ENCODE results near the gene PUM2. TPM values are rescaled to one million over a fixed set of nuclear protein-coding genes. Genes with fewer than 3 reads are reported as not detected.

The PUM2 gene
- total and polyA plus RNA-seq, 5 donors = 27.5 to 84.5 (median 79.8) TPM

DNA sequence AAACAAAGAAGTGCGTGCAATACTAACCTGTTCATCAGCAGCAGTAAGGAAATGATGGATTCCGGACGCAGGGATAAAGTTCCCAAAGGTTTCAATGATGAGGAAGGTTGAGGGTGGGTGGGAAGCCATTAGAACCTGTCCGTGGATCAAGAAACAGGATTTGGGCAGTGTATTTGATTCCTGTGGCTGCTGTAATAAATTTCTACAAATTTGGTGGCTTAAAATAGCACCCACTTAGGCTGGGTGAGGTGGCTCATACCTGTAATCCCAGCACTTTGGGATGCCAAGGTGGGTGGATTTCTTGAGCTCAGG lies 120.6 kb downstream of the PUM2 start:
- DNase-seq (no peak), ATAC-seq (no peak)
- no peak overlapping the region for H3K4me3 ChIP-seq (ENCODE audit: low read length)
- H3K27ac ChIP-seq (ENCODE audit: low read length) = no peak overlapping the region
- H3K27me3 ChIP-seq (ENCODE audit: control insufficient read depth, insufficient read depth) = no peaks in the 10 kb centered on the region
- WGBS = 91% methylated on average over 4 of the region's 4 CpGs
- no peaks in the 10 kb centered on the region for H3K9me3 ChIP-seq (ENCODE audit: control insufficient read depth, low read length)
- intact Hi-C loops (cut with DNase I) = no loop called here
- no peaks in the 10 kb centered on the region for H3K4me1 ChIP-seq (ENCODE audit: control insufficient read depth, insufficient read depth, low read length)

GRCh38 chr2:20229322-20230113 lies 121.1 kb downstream of the PUM2 start:
- intact Hi-C loops (cut with DNase I) = loop anchor here in 1 of 4 donors (10.0 kb wide), 1 partner anchor 95 kb away; no protein-coding TSS in a partner anchor
- Histone ChIP-seq H3K4me1 (ENCODE audit: control insufficient read depth, insufficient read depth, low read length) (no peaks in the 10 kb centered on the region), H3K27ac (ENCODE audit: low read length) (no peak overlapping the region), H3K4me3 (ENCODE audit: low read length) (no peak overlapping the region), H3K9me3 (ENCODE audit: control insufficient read depth, low read length) (no peaks in the 10 kb centered on the region), H3K27me3 (ENCODE audit: control insufficient read depth, insufficient read depth) (no peaks in the 10 kb centered on the region)
- WGBS = 80% methylated on average over 8 of the region's 8 CpGs
- ATAC-seq (no peak), DNase-seq (no peak)

GRCh38 chr2:20227894-20228505 lies 122.6 kb downstream of the PUM2 start:
- Histone ChIP-seq H3K4me3 (ENCODE audit: low read length) (no peak overlapping the region), H3K4me1 (ENCODE audit: control insufficient read depth, insufficient read depth, low read length) (no peaks in the 10 kb centered on the region), H3K27ac (ENCODE audit: low read length) (no peak overlapping the region), H3K27me3 (ENCODE audit: control insufficient read depth, insufficient read depth) (no peaks in the 10 kb centered on the region), H3K9me3 (ENCODE audit: control insufficient read depth, low read length) (no peaks in the 10 kb centered on the region)
- DNase-seq (no peak), ATAC-seq (no peak)
- WGBS = 90% methylated on average over 10 of the region's 10 CpGs
- intact Hi-C loops (cut with DNase I) = loop anchor here in 1 of 4 donors (10.0 kb wide), 1 partner anchor 93 kb away; no protein-coding TSS in a partner anchor

GRCh38 chr2:20226152-20226545 lies 124.5 kb downstream of the PUM2 start:
- Histone ChIP-seq H3K4me1 (ENCODE audit: control insufficient read depth, insufficient read depth, low read length) (no peaks in the 10 kb centered on the region), H3K9me3 (ENCODE audit: control insufficient read depth, low read length) (no peaks in the 10 kb centered on the region), H3K27me3 (ENCODE audit: control insufficient read depth, insufficient read depth) (no peaks in the 10 kb centered on the region), H3K27ac (ENCODE audit: low read length) (no peak overlapping the region), H3K4me3 (ENCODE audit: low read length) (no peak overlapping the region)
- ATAC-seq = no peak
- DNase-seq = no peak
- 88% methylated on average over 14 of the region's 14 CpGs for WGBS
- intact Hi-C loops (cut with DNase I) = loop anchor here in 1 of 4 donors (10.0 kb wide), 1 partner anchor 91 kb away; no protein-coding TSS in a partner anchor

GRCh38 chr2:20225294-20226151 lies 125.1 kb downstream of the PUM2 start:
- DNase-seq (peak in 1 of 3 donors; percentile 75), ATAC-seq (peak; percentile 73 to 81)
- H3K27ac ChIP-seq (ENCODE audit: low read length) = no peak overlapping the region

GRCh38 chr2:20224716-20225293 lies 125.8 kb downstream of the PUM2 start, which contains the start of gene SDC1:
TSS of gene SDC1 (minus strand) at chr2:20225130. CDS start at chr2:20224867, 263 bp downstream.
- Histone ChIP-seq H3K9me3 (ENCODE audit: control insufficient read depth, low read length) (no peaks in the 10 kb centered on the region), H3K27me3 (ENCODE audit: control insufficient read depth, insufficient read depth) (no peaks in the 10 kb centered on the region), H3K4me3 (ENCODE audit: low read length) (peak within 1 kb of the TSS; percentile 68), H3K27ac (ENCODE audit: low read length) (no peak within 1 kb of the TSS), H3K4me1 (ENCODE audit: control insufficient read depth, insufficient read depth, low read length) (no peaks in the 10 kb centered on the region)
- DNase-seq = peak; percentile 42 to 80 (median 75)
- under 1% methylated on average over 65 of the region's 65 CpGs for WGBS
- ATAC-seq = peak; percentile 52 to 67
- intact Hi-C loops (cut with DNase I) = loop anchor here in 1 of 4 donors (10.0 kb wide), 1 partner anchor 90 kb away; no protein-coding TSS in a partner anchor

More at GRCh38 chr2:20225294-20226151, 125.1 kb downstream of the PUM2 start:
- Histone ChIP-seq H3K4me3 (ENCODE audit: low read length) (peak overlapping the region; percentile 68), H3K9me3 (ENCODE audit: control insufficient read depth, low read length) (no peaks in the 10 kb centered on the region), H3K27me3 (ENCODE audit: control insufficient read depth, insufficient read depth) (no peaks in the 10 kb centered on the region), H3K4me1 (ENCODE audit: control insufficient read depth, insufficient read depth, low read length) (no peaks in the 10 kb centered on the region)
- intact Hi-C loops (cut with DNase I) = loop anchor here in 1 of 4 donors (10.0 kb wide), 1 partner anchor 91 kb away; no protein-coding TSS in a partner anchor
- WGBS = 10% methylated on average over 66 of the region's 66 CpGs

GRCh38 chr2:20224164-20224715 lies 126.4 kb downstream of the PUM2 start:
- peak; percentile 17 to 19 for ATAC-seq
- no peak for DNase-seq
- WGBS = under 1% methylated on average over 70 of the region's 70 CpGs
- no peak overlapping the region for H3K27ac ChIP-seq (ENCODE audit: low read length)
- H3K27me3 ChIP-seq (ENCODE audit: control insufficient read depth, insufficient read depth) = no peaks in the 10 kb centered on the region
- no peaks in the 10 kb centered on the region for H3K9me3 ChIP-seq (ENCODE audit: control insufficient read depth, low read length)
- no peaks in the 10 kb centered on the region for H3K4me1 ChIP-seq (ENCODE audit: control insufficient read depth, insufficient read depth, low read length)
- intact Hi-C loops (cut with DNase I) = loop anchor here in 1 of 4 donors (10.0 kb wide), 1 partner anchor 89 kb away; no protein-coding TSS in a partner anchor
- peak overlapping the region; percentile 68 for H3K4me3 ChIP-seq (ENCODE audit: low read length)

DNA sequence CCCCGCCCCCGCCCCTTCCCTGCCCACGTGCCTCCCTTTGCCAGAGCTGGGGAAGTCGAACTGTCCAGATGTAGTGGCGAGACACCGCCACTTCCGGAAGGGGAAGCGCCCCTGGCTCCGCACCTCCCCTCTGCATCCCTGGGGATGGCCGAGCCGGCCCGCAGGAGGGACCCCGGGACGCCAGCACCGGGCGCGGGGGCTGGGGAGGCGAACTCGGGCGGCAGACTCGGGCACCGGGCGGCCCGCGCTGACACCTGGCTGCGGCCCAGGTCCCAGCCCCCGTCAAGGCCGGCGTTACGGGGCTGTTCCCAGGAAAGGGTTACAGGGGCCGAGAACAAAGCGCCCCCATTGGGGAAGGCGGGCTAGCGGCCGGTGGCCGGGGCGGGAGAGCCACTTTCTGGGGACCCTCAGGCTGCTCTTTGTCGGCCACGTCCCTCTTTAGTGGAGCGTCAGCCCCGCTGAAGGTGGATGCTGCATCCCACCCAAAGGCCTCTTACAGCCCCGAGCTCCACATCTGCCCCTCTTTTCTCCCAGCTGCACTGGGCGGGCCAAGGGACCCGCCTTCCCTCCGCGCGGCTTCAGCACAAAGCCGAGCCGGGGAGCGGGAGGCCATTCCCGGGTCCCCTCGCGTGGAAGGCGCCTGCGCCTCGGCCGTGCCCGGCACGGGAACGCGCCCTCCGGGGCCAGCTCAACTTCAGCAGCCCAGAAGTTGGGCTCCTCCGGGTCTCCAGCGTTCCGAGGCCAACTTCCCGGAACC lies 127.1 kb downstream of the PUM2 start:
- ATAC-seq (peak; percentile 47 to 55), DNase-seq (peak; percentile 39 to 73 (median 67))
- Histone ChIP-seq H3K9me3 (ENCODE audit: control insufficient read depth, low read length) (no peaks in the 10 kb centered on the region), H3K4me3 (ENCODE audit: low read length) (peak overlapping the region; percentile 68), H3K27ac (ENCODE audit: low read length) (no peak overlapping the region), H3K27me3 (ENCODE audit: control insufficient read depth, insufficient read depth) (no peaks in the 10 kb centered on the region), H3K4me1 (ENCODE audit: control insufficient read depth, insufficient read depth, low read length) (no peaks in the 10 kb centered on the region)
- intact Hi-C loops (cut with DNase I) = loop anchor here in 1 of 4 donors (10.0 kb wide), 1 partner anchor 89 kb away; no protein-coding TSS in a partner anchor
- under 1% methylated on average over 66 of the region's 66 CpGs for WGBS

DNA sequence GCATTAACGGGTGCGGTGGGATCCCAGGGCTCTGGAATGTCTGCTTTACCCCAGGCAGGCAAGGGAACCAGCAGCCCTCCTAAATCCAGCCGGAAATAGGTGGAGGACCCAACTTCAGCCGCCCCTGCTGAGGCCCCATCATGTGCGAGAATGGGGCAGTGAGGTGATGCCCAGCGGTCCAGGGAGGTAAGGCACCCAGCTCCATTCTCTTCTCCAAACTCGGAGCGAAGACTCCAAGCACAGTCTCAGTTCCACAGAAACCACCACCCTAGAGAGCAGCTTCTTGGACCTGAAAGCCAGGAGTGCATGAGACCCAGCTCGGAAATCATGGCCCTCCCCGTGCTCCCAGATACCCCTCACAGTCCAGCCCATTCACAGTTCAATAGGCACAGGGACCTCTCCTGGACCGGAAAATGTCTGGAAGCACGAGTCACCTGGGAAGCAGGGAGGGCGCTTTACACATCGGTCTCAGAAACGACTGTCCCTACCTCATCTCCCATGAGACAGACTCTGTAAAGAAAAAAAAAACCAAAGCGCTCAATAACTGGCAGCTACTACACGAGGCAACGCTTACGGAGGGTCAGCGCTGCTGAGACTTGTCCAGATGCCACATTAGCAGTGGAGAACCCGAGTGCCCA lies 127.8 kb downstream of the PUM2 start:
- H3K27ac ChIP-seq (ENCODE audit: low read length) = no peak overlapping the region
- no peaks in the 10 kb centered on the region for H3K9me3 ChIP-seq (ENCODE audit: control insufficient read depth, low read length)
- 38% methylated on average over 21 of the region's 21 CpGs for WGBS
- DNase-seq (no peak), ATAC-seq (no peak)
- no peak overlapping the region for H3K4me3 ChIP-seq (ENCODE audit: low read length)
- intact Hi-C loops (cut with DNase I) = loop anchor here in 1 of 4 donors (10.0 kb wide), 1 partner anchor 88 kb away; no protein-coding TSS in a partner anchor
- no peaks in the 10 kb centered on the region for H3K27me3 ChIP-seq (ENCODE audit: control insufficient read depth, insufficient read depth)
- no peaks in the 10 kb centered on the region for H3K4me1 ChIP-seq (ENCODE audit: control insufficient read depth, insufficient read depth, low read length)
